ENCODE measurements around the gene GRIN1.

DNA sequence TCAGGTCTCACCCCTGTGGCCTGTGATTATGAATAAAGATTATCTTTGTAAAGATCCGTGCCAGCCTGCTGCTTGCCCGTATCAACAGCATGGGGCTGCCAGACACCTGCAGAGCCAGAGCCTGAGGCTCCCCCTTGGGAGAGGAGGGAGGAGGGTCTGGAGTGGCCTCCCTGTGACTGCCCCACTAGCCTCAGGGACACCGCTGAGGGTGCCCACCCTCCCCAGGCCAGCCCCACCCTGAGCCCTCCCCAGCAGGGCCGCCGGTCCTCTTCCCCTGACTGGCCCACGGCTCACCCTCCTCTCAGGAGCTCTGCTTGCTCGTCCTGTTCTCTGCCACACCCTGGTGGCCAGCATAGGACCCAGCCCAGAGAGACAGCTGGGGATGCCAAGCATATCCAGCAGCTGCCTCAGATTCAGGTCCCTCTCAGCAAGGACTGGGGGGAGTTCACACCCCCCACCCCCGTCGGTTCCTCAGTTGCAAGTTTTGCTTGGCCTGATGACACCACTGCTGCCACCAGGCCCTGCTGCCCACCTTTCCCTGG lies 51.4 kb downstream of the GRIN1 start:
- no peak for TF ChIP-seq GATA2 (IDR thresholded peaks at IDR 0.05; ENCODE audit: low read depth, low read length)
- no peak for TF ChIP-seq GATA3 (IDR thresholded peaks at IDR 0.05; ENCODE audit: low read depth, low read length)

All from SH-SY5Y (cell line).